HEK293 (cell line): ENCODE results near the gene XIRP2.

Experiments used
- CTCF ChIA-PET: fragments of 350-600 bp; formaldehyde crosslinking; extraction: SDS; loops from one replicate; lab custom pipeline; 2021; ENCODE audit warnings: antibody characterized with exemption; lab: Yijun Ruan, JAX
- POLR2A ChIA-PET: fragments of 300-600 bp; formaldehyde crosslinking; extraction: SDS; loops from one replicate; lab custom pipeline; 2020; ENCODE audit warnings: antibody characterized with exemption, inconsistent platforms; lab: Yijun Ruan, JAX
- H3K27ac ChIP-seq: fragments of 200-500 bp; sonication (Bioruptor generic); 2 replicates; pipeline ENCODE4 v1.5.1; 2014; ENCODE audit warnings: low read depth, low read length, control low read depth, inconsistent platforms; ENCODE audit errors: extremely low read depth
- H3K36me3 ChIP-seq, 2 experiments: fragments of 200-500 bp in 1 of 2; sonication (Bioruptor generic) in 1 of 2; 1 replicate in 1 of 2; 2 replicates in 1 of 2; pipeline ENCODE4 v1.5.1; 2014 to 2017; ENCODE audit warnings: inconsistent platforms in 2 of 2, low read length in 2 of 2; ENCODE audit not compliant: control insufficient read depth in 2 of 2, insufficient read depth in 1 of 2
- H3K4me1 ChIP-seq: fragments of 200-500 bp; sonication (Bioruptor generic); 2 replicates; pipeline ENCODE4 v1.5.1; 2014; ENCODE audit warnings: mild to moderate bottlenecking, low read length, inconsistent platforms; ENCODE audit not compliant: control insufficient read depth, insufficient read depth
- H3K4me3 ChIP-seq: 2 replicates; pipeline ENCODE4 v1.5.1; 2011; ENCODE audit warnings: low read depth, mild to moderate bottlenecking, control low read depth, low read length, moderate library complexity
- H3K9me3 ChIP-seq: fragments of 200-500 bp; sonication (Bioruptor generic); 2 replicates; pipeline ENCODE4 v1.5.1; 2014; ENCODE audit warnings: low read depth, low read length, inconsistent platforms; ENCODE audit not compliant: control insufficient read depth, insufficient read depth
- HIC1 ChIP-seq: fragments of 450-650 bp; formaldehyde crosslinking; IDR thresholded peaks from 2 replicates; pipeline ENCODE4 v1.5.1; 2016; ENCODE audit warnings: missing biosample characterization, missing genetic modification characterization
- KLF16 ChIP-seq: fragments of 450-650 bp; formaldehyde crosslinking; IDR thresholded peaks from 2 replicates; pipeline ENCODE4 v1.5.1; 2017; ENCODE audit warnings: missing biosample characterization, missing genetic modification characterization
- PRDM1 ChIP-seq: fragments of 450-650 bp; formaldehyde crosslinking; IDR thresholded peaks from 2 replicates; pipeline ENCODE4; 2016; ENCODE audit warnings: missing biosample characterization, missing genetic modification characterization
- ZNF112 ChIP-seq: fragments of 450-650 bp; formaldehyde crosslinking; IDR thresholded peaks from 2 replicates; pipeline ENCODE4 v1.5.0; 2017; ENCODE audit warnings: missing biosample characterization, missing genetic modification characterization
- ZNF121 ChIP-seq: fragments of 450-650 bp; formaldehyde crosslinking; IDR thresholded peaks from 2 replicates; pipeline ENCODE4 v1.5.1; 2016; ENCODE audit warnings: missing biosample characterization, missing genetic modification characterization
- ZNF133 ChIP-seq: fragments of 450-650 bp; formaldehyde crosslinking; IDR thresholded peaks from 2 replicates; pipeline ENCODE4 v1.5.1; 2016; ENCODE audit warnings: missing biosample characterization, missing genetic modification characterization
- ZNF202 ChIP-seq: fragments of 450-650 bp; formaldehyde crosslinking; IDR thresholded peaks from 2 replicates; pipeline ENCODE4 v1.5.1; 2016; ENCODE audit warnings: missing biosample characterization, missing genetic modification characterization, borderline replicate concordance
- ZNF274 ChIP-seq, 2 experiments: fragments of 200-500 bp in 1 of 2; fragments of 450-650 bp in 1 of 2; sonication (Bioruptor generic) in 1 of 2; formaldehyde crosslinking in 1 of 2; IDR thresholded peaks; 2 replicates each; pipeline versions ENCODE4 v1.5.1 to v1.6.1; 2014 to 2016; ENCODE audit warnings: borderline replicate concordance in 1 of 2, inconsistent platforms in 1 of 2, low read length in 1 of 2, missing biosample characterization in 1 of 2, missing genetic modification characterization in 1 of 2
- ZNF280C ChIP-seq: fragments of 450-650 bp; formaldehyde crosslinking; IDR thresholded peaks from 2 replicates; pipeline ENCODE4 v1.5.1; 2016; ENCODE audit warnings: missing biosample characterization, missing genetic modification characterization
- ZNF292 ChIP-seq: fragments of 450-650 bp; formaldehyde crosslinking; IDR thresholded peaks from 2 replicates; pipeline ENCODE4 v1.5.1; 2016; ENCODE audit warnings: low read depth, missing biosample characterization, missing genetic modification characterization, borderline replicate concordance
- ZNF37A ChIP-seq: fragments of 450-650 bp; IDR thresholded peaks from 2 replicates; pipeline ENCODE4 v1.5.1; 2018; ENCODE audit warnings: missing biosample characterization, missing genetic modification characterization
- ZNF48 ChIP-seq: fragments of 450-650 bp; formaldehyde crosslinking; IDR thresholded peaks from 2 replicates; pipeline ENCODE4 v1.5.1; 2016; ENCODE audit warnings: missing biosample characterization, missing genetic modification characterization
- ZNF610 ChIP-seq: fragments of 450-650 bp; formaldehyde crosslinking; IDR thresholded peaks from 2 replicates; pipeline ENCODE4 v1.5.1; 2016; ENCODE audit warnings: missing biosample characterization, missing genetic modification characterization, borderline replicate concordance
- ZNF677 ChIP-seq: fragments of 450-650 bp; IDR thresholded peaks from 2 replicates; pipeline ENCODE4 v1.5.0; 2018; ENCODE audit warnings: missing biosample characterization, mild to moderate bottlenecking, missing genetic modification characterization, moderate library complexity
- ZNF76 ChIP-seq: fragments of 450-650 bp; formaldehyde crosslinking; IDR thresholded peaks from 2 replicates; pipeline ENCODE4; 2016; ENCODE audit warnings: low read depth, missing biosample characterization, missing genetic modification characterization, borderline replicate concordance
- ZNF785 ChIP-seq: fragments of 450-650 bp; formaldehyde crosslinking; IDR thresholded peaks from 2 replicates; pipeline ENCODE4 v1.5.1; 2016; ENCODE audit warnings: missing biosample characterization, missing genetic modification characterization
- ZSCAN16 ChIP-seq: fragments of 450-650 bp; formaldehyde crosslinking; IDR thresholded peaks from 2 replicates; pipeline ENCODE4 v1.5.1; 2016; ENCODE audit warnings: missing biosample characterization, missing genetic modification characterization

The XIRP2 gene

DNA sequence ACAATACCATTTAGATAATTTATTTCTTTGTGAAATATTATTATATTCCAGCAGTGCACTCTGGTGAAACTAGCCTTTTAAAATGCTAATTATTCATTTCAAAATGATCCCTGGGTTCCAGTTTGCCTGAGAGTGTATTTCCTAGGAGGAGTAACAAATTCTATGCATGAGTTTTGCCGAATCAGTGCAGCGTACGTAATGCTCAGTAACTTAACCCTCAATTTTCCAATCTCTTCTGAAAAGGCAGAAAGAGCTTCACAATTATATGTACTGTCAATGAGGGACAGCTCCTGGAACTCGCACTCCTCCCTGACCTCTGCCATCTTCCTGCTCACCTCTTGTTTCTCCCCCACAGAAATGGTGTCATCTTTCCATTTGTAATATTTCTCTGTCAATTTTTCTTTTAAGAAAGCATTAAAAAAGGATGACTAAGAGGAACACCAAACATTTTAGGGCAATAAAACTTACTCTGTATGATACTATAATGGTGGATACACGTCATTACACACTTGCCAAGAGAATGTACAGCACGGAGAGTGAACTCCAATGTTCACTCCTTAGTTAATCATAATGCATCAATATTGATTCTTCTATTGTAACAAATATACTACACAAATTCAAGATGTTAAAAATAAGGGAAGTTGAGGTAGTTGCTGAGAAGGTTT, 25.7 kb upstream of the XIRP2 start (continued):
- TF ChIP-seq HIC1 (tag by site-specific recombination), result 0 out of 2 replicates have a peak, but pooled peaks have one; percentile 16

GRCh38 chr2:166867874-166868514, 20.3 kb upstream of the XIRP2 start:
- Histone ChIP-seq H3K4me1 (no peaks in the 10 kb centered on the region), H3K9me3 (no peaks in the 10 kb centered on the region), H3K27ac (no peak overlapping the region), H3K36me3 (no peaks in the 10 kb centered on the region), H3K4me3 (no peak overlapping the region)
- CTCF ChIA-PET, result no interaction called here
- POLR2A ChIA-PET, result no interaction called here
- TF ChIP-seq ZNF610 (tag by site-specific recombination), result no peak
- no peak for TF ChIP-seq ZNF785 (tag by site-specific recombination)
- TF ChIP-seq ZNF76, result no peak
- no peak for TF ChIP-seq ZNF37A
- TF ChIP-seq ZSCAN16, result no peak
- no peak for TF ChIP-seq PRDM1 (tag by site-specific recombination)
- TF ChIP-seq ZNF202 (tag by site-specific recombination), result no peak
- no peak for TF ChIP-seq ZNF677 (tag by site-specific recombination)
- no peak for TF ChIP-seq ZNF112 (tag by site-specific recombination)

GRCh38 chr2:166870346-166870745, 17.9 kb upstream of the XIRP2 start:
- Histone ChIP-seq H3K4me3 (no peak overlapping the region), H3K9me3 (no peaks in the 10 kb centered on the region), H3K4me1 (no peaks in the 10 kb centered on the region), H3K36me3 (no peaks in the 10 kb centered on the region), H3K27ac (no peak overlapping the region)
- TF ChIP-seq ZNF133 (no peak), ZNF274 (IDR thresholded peaks at IDR 0.05; ENCODE audit: low read length) (no peak), ZNF274 (tag by site-specific recombination; IDR thresholded peaks at IDR 0.05; ENCODE audit: borderline replicate concordance) (no peak), KLF16 (tag by site-specific recombination) (no peak), ZNF280C (no peak), ZNF292 (tag by site-specific recombination) (no peak), ZNF121 (tag by site-specific recombination) (no peak), ZNF48 (tag by site-specific recombination) (no peak)
- CTCF ChIA-PET, result no interaction called here
- POLR2A ChIA-PET, result no interaction called here
